GM19351 (cell line): ENCODE results near the gene FASTKD3.

Experiments
- ATAC-seq: cut with Tn5 transposase; IDR thresholded peaks from one replicate; pipeline ENCODE4 v1.9.1; 2021; ENCODE audit warnings: mild to moderate bottlenecking, moderate library complexity; ENCODE audit not compliant: unreplicated experiment

FASTKD3 gene

GRCh38 chr5:7881816-7882215 is 13.0 kb upstream of the FASTKD3 start:
- no peak for ATAC-seq

GRCh38 chr5:7881091-7881490 is 12.3 kb upstream of the FASTKD3 start:
- ATAC-seq = no peak

- ATAC-seq = peak; percentile 94
Observed at GRCh38 chr5:7878381-7878873, 9.6 kb upstream of the FASTKD3 start.

- no peak for ATAC-seq
Observed at GRCh38 chr5:7877851-7878250, 9.0 kb upstream of the FASTKD3 start.

GRCh38 chr5:7876867-7877266 is 8.0 kb upstream of the FASTKD3 start:
- ATAC-seq = peak; percentile 58

GRCh38 chr5:7875151-7875550 is 6.3 kb upstream of the FASTKD3 start:
- no peak for ATAC-seq

- ATAC-seq = no peak
Observed at GRCh38 chr5:7874639-7875038, 5.8 kb upstream of the FASTKD3 start.

GRCh38 chr5:7873216-7873615 is 4.4 kb upstream of the FASTKD3 start:
- no peak for ATAC-seq

- no peak for ATAC-seq
Observed at GRCh38 chr5:7872517-7873130, 3.8 kb upstream of the FASTKD3 start.

GRCh38 chr5:7871653-7872052 is 2.8 kb upstream of the FASTKD3 start:
- ATAC-seq = peak; percentile 24

GRCh38 chr5:7869474-7870136 is 774 bp upstream of the FASTKD3 start:
- ATAC-seq = peak; percentile 19

GRCh38 chr5:7868427-7868772 is 431 bp downstream of the FASTKD3 start:
- ATAC-seq = no peak

GRCh38 chr5:7867260-7867659 is 1.6 kb downstream of the FASTKD3 start:
- no peak for ATAC-seq

- no peak for ATAC-seq
Observed at GRCh38 chr5:7866196-7866595, 2.6 kb downstream of the FASTKD3 start.

GRCh38 chr5:7857926-7858632 is 10.8 kb downstream of the FASTKD3 start:
- no peak for ATAC-seq

- no peak for ATAC-seq
Observed at GRCh38 chr5:7857361-7857760, 11.5 kb downstream of the FASTKD3 start.

GRCh38 chr5:7856855-7857254 is 12.0 kb downstream of the FASTKD3 start:
- ATAC-seq = no peak

- ATAC-seq = no peak
Observed at GRCh38 chr5:7855611-7856010, 13.2 kb downstream of the FASTKD3 start.

- no peak for ATAC-seq
Observed at GRCh38 chr5:7852988-7853387, 15.8 kb downstream of the FASTKD3 start.

- no peak for ATAC-seq
Observed at GRCh38 chr5:7852542-7852941, 16.3 kb downstream of the FASTKD3 start.

GRCh38 chr5:7851617-7852289 is 17.1 kb downstream of the FASTKD3 start:
- no peak for ATAC-seq

GRCh38 chr5:7851240-7851592 is 17.6 kb downstream of the FASTKD3 start:
- no peak for ATAC-seq
